NOMO-1 treated with DMSO at 0.1 percent for 48 hours (cell line): ENCODE results near the gene PABPC1L.
A peak's percentile ranks its signal among the peaks of the same experiment; 100 is the strongest.

ENCODE experiments used
- DNase-seq: peaks from one replicate; lab custom pipeline; 2025; ENCODE audit not compliant: unreplicated experiment; lab: John Stamatoyannopoulos, UW

The PABPC1L gene

GRCh38 chr20:44966030-44966961 lies 56.4 kb downstream of the PABPC1L start, which contains the start of gene STK4:
TSS of gene STK4 (plus strand) at chr20:44966512. CDS start at chr20:44966569, 57 bp downstream.
- peak; percentile 86 for DNase-seq

GRCh38 chr20:44967207-44967807 lies 57.4 kb downstream of the PABPC1L start:
- peak; percentile 87 for DNase-seq

- no peak for DNase-seq
Observed at GRCh38 chr20:44969300-44969894, 59.5 kb downstream of the PABPC1L start.

GRCh38 chr20:44970243-44970757 lies 60.4 kb downstream of the PABPC1L start:
- DNase-seq, result no peak

GRCh38 chr20:44973053-44973452 lies 63.2 kb downstream of the PABPC1L start:
- no peak for DNase-seq

GRCh38 chr20:44976698-44977097 lies 66.8 kb downstream of the PABPC1L start:
- DNase-seq, result no peak

GRCh38 chr20:44979090-44979621 lies 69.3 kb downstream of the PABPC1L start:
- peak; percentile 91 for DNase-seq

- no peak for DNase-seq
Observed at GRCh38 chr20:44981736-44982406, 72.0 kb downstream of the PABPC1L start.

- no peak for DNase-seq
Observed at GRCh38 chr20:44983093-44983674, 73.3 kb downstream of the PABPC1L start.

GRCh38 chr20:44988631-44989171 lies 78.8 kb downstream of the PABPC1L start:
- no peak for DNase-seq
